NCI-H146 (cell line): ENCODE results near the gene SLC8A2.

Experiments used
- DNase-seq: peaks from one replicate; lab custom pipeline; 2025; lab: John Stamatoyannopoulos, UW

The SLC8A2 gene

DNA sequence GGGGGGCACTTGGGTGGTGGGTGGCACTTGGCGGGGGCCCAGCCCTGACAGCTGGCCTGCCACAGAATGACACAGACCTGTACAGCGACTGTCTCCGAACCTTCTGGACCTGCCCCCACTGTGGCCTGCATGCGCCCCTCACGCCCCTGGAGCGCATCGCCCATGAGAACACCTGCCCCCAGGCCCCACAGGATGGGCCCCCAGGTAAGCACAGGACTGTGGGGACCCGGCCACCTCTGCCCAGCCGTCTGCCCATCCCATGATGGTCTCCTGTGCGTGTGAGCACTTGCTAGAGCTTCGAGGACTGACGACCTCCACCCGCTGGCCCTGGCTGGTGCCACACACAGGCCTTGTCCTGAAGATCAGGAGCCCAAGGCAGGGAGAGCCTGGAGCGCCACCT is 90.6 kb downstream of the SLC8A2 start:
- DNase-seq = no peak

DNA sequence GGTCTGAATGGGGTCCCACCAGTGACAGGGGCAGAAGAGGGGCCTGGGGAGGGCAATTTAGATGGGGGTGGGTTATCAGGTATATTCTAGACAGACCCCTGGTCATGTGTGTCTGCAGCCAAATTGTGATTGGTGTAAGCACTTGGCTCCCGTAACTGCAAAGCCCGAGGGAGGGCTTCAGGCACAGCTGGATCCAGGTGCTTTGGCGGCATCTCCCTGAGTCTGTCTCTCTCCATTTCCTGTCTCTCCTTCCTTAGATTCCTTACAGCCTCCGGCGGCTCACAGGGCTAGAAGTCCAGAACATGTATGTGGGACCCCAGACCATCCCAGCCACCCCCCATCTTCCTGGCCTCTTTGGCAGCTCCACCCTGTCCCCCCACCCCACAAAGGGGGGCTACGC is 91.1 kb downstream of the SLC8A2 start:
- no peak for DNase-seq

DNA sequence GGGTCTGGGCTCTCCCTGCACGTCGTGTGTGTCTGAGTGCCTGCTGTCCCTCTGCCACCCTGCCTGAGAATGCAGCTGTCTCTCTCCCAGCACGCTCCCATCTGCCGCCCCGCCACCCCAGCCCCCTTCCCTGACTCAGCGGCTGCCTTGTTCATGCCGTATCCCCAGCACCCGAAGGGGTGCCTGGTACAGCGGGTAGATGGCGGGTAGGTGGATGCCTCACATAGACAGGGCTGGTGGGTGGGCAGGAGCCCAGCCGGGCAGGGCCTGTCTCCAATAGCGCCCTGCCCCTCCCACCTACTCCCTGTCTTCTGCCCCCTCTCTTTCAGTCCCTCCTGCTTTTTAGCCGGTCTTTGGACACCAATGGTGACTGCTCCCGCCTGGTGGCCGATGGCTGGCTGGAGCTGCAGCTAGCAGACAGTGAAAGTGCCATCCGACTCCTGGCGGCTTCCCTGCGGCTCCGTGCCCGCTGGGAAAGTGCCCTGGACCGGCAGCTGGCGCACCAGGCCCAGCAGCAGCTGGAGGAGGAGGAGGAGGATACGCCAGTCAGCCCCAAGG is 92.2 kb downstream of the SLC8A2 start:
- no peak for DNase-seq

DNA sequence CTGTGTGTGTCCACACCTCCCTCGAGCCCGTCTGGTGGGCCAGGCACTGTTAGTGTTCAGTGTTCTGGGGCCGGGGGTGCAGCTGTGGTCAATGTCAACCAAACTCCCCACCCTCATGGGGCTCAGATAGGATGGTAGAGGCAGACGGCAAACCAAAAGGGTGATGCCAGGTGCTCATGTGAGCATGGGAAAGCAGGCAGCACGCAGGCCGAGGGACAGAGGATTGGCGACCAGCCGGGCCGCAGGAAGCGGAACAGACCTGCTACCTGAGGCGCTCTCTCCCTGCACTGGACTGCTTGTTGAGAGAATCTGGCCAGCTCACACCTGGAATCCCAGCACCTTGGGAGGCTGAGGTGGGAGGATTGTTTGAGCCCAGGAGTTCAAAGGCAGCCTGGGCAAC is 93.4 kb downstream of the SLC8A2 start:
- no peak for DNase-seq
